ENCODE results near the gene BOLA2B. TPM values are rescaled to one million over a fixed set of nuclear protein-coding genes. Genes with fewer than 3 reads are reported as not detected.
"Not testable (repeated sequence)": the region's sequence is repeated elsewhere in the genome, so short reads cannot be mapped to it uniquely, and the experiment has no call there.

BOLA2B gene
- total RNA-seq: 86.5 to 101 TPM (median 97.5 TPM) in 3 replicates
- long read RNA-seq, transcript BOLA2B-201 (3 exons, 1,012 nt): major isoform, 26 of 28 reads
- long read RNA-seq, partial matches to known transcripts: 0 of 28 reads
- long read RNA-seq, other reads (novel, unspliced or antisense): 1 of 28 reads

- not testable (repeated sequence) for H3K27me3 Mint-ChIP-seq (ENCODE audit: low read depth); H3K4me1 Mint-ChIP-seq (ENCODE audit: low read depth); H3K9me3 Mint-ChIP-seq (ENCODE audit: low read depth); H3K4me3 Mint-ChIP-seq (ENCODE audit: unreplicated experiment); H3K36me3 Mint-ChIP-seq (ENCODE audit: low read depth); H3K27ac Mint-ChIP-seq (ENCODE audit: unreplicated experiment); DNase-seq (ENCODE audit: low spot score)
These were observed at the start of gene BOLA2B, which contains the start of gene SLX1A for GRCh38 chr16:30193615-30194014. TSS of gene BOLA2B (minus strand) at chr16:30193666. CDS start at chr16:30193595, 71 bp downstream. TSS of gene SLX1A (plus strand) at chr16:30193875. CDS start at chr16:30194085, 210 bp downstream.

- H3K27me3 Mint-ChIP-seq (ENCODE audit: low read depth); H3K27ac Mint-ChIP-seq (ENCODE audit: unreplicated experiment); H3K4me1 Mint-ChIP-seq (ENCODE audit: low read depth); H3K4me3 Mint-ChIP-seq (ENCODE audit: unreplicated experiment); H3K36me3 Mint-ChIP-seq (ENCODE audit: low read depth); H3K9me3 Mint-ChIP-seq (ENCODE audit: low read depth): not testable (repeated sequence)
- peak; percentile 80 for DNase-seq (ENCODE audit: low spot score)
These were observed 23.6 kb upstream of the BOLA2B start for GRCh38 chr16:30217082-30217481.

- not testable (repeated sequence) for H3K9me3 Mint-ChIP-seq (ENCODE audit: low read depth); H3K4me3 Mint-ChIP-seq (ENCODE audit: unreplicated experiment); H3K4me1 Mint-ChIP-seq (ENCODE audit: low read depth); H3K27me3 Mint-ChIP-seq (ENCODE audit: low read depth); DNase-seq (ENCODE audit: low spot score); H3K36me3 Mint-ChIP-seq (ENCODE audit: low read depth); H3K27ac Mint-ChIP-seq (ENCODE audit: unreplicated experiment)
These were observed 17.9 kb upstream of the BOLA2B start for GRCh38 chr16:30211414-30211813.

DNA sequence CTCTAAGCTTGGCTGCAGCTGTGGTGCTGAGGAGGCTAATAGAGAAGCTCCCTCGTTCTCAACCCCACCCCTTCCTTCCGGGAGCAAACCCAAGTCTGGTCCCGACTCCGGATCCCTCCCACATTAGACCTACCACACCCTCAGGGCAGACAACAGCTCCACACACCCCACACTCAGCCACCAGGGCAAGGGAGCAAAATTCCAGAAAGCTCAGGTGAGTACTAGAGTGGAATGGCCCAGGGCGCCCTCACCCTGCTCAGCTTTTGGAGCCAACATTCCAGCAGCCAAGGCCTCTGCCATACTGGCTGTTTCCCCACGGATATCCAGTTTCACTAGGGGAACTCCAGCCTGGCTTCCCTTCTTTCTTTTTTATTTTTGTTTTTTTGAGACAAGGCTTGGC is 15.6 kb upstream of the BOLA2B start:
- H3K4me1 Mint-ChIP-seq (ENCODE audit: low read depth); H3K27me3 Mint-ChIP-seq (ENCODE audit: low read depth); H3K9me3 Mint-ChIP-seq (ENCODE audit: low read depth); H3K36me3 Mint-ChIP-seq (ENCODE audit: low read depth); H3K4me3 Mint-ChIP-seq (ENCODE audit: unreplicated experiment); DNase-seq (ENCODE audit: low spot score); H3K27ac Mint-ChIP-seq (ENCODE audit: unreplicated experiment): not testable (repeated sequence)

DNA sequence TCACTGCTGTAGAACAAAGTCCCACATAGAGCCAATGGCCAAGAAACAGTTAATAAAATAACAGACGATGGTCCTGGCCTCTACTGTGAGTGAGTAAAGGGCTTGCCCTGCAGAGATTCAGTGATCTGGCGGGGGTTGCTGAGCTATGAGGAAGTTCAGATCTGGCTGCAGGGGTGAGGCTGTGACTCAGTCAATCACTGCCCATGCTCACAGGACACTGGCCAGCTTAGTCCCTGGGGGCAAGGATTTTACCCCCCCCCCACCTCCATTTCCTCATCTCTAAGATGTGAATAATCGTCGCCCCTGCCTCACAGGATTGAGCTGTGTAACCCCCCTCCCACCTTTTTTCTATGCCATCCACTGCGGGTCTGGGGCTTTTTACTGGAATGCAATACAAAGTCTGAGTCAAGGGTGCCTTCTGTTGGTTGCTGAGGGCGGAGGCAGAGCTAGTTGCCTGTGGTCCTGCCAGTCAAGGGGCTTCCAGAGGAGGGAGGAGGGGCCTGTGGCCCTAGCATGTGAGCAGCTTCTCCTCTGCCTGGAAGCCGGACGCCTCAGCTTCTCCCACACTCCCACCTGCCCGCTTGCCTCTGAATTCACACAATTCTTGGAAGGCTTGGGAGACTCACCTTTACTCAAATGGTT is 13.7 kb upstream of the BOLA2B start:
- H3K4me1 Mint-ChIP-seq (ENCODE audit: low read depth); H3K4me3 Mint-ChIP-seq (ENCODE audit: unreplicated experiment); H3K36me3 Mint-ChIP-seq (ENCODE audit: low read depth); H3K27me3 Mint-ChIP-seq (ENCODE audit: low read depth); DNase-seq (ENCODE audit: low spot score); H3K9me3 Mint-ChIP-seq (ENCODE audit: low read depth): not testable (repeated sequence)
- peak overlapping the region; percentile 88 for H3K27ac Mint-ChIP-seq (ENCODE audit: unreplicated experiment)

GRCh38 chr16:30206252-30206651 is 12.8 kb upstream of the BOLA2B start:
- H3K27me3 Mint-ChIP-seq (ENCODE audit: low read depth); H3K4me1 Mint-ChIP-seq (ENCODE audit: low read depth); H3K9me3 Mint-ChIP-seq (ENCODE audit: low read depth); H3K4me3 Mint-ChIP-seq (ENCODE audit: unreplicated experiment); H3K27ac Mint-ChIP-seq (ENCODE audit: unreplicated experiment); DNase-seq (ENCODE audit: low spot score); H3K36me3 Mint-ChIP-seq (ENCODE audit: low read depth): not testable (repeated sequence)

DNA sequence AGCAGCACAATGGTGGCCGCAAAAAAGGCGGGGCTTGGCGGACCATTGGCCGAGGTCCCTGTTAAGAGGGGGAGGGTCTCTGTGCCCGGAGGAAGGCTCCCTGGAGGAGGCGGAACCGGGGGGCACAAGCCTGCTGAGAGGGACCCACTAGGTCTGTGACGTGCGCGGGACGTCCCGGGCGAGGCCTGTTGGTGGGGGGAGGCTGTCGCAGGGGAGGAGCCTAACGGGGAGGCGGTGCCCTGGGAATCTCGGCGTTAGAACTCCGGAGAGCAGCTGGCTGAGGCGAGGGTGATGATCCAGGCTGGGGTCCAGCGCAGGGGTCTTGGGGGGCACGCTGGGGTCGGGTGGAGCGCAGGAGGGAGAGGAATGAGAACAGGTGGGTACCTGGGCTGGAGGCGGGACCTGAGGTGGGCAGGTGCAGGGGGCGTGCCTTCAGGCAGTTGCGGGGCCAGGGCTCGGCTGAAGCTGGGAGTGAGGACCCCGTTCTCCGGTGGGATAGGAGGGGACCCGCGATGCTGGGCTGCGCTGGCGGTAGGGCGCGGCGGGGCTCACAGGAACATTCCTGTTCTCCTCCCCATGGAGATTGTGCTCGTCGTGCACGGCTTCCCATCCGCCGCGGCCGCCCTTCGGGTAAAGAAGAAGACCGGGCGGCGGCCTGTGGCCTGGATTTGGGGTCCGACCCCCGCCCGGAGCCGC is 12.2 kb upstream of the BOLA2B start:
- not testable (repeated sequence) for H3K36me3 Mint-ChIP-seq (ENCODE audit: low read depth); H3K4me3 Mint-ChIP-seq (ENCODE audit: unreplicated experiment); H3K27me3 Mint-ChIP-seq (ENCODE audit: low read depth); H3K9me3 Mint-ChIP-seq (ENCODE audit: low read depth); H3K27ac Mint-ChIP-seq (ENCODE audit: unreplicated experiment); H3K4me1 Mint-ChIP-seq (ENCODE audit: low read depth); DNase-seq (ENCODE audit: low spot score)

- not testable (repeated sequence) for DNase-seq (ENCODE audit: low spot score); H3K27me3 Mint-ChIP-seq (ENCODE audit: low read depth); H3K36me3 Mint-ChIP-seq (ENCODE audit: low read depth); H3K27ac Mint-ChIP-seq (ENCODE audit: unreplicated experiment); H3K4me1 Mint-ChIP-seq (ENCODE audit: low read depth); H3K9me3 Mint-ChIP-seq (ENCODE audit: low read depth); H3K4me3 Mint-ChIP-seq (ENCODE audit: unreplicated experiment)
These were observed 6.3 kb upstream of the BOLA2B start for GRCh38 chr16:30199608-30200343.

DNA sequence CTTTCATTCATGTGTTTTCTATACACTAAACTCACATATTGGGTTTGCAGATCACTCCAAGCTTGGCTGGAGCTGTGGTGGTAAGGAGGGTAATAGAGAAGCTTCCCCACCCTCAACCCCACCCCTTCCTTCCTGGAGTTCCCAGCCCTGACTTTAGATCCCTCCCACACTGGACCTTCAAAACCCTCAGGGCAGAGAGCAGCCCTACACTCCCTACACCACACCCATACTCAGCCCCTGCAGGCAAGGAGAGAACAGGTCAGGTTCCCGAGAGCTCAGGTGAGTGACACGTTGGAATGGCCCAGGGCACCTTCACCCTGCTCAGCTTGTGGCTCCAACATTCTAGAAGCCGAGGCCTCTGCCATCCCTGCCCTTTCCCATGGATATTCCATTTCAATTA is 5.6 kb upstream of the BOLA2B start, which contains the start of gene SULT1A3:
TSS of gene SULT1A3 (plus strand) at position 207 of the 400 bp plus-strand sequence. CDS start 1,474 bp downstream, outside the sequence.
- H3K4me1 Mint-ChIP-seq (ENCODE audit: low read depth); H3K36me3 Mint-ChIP-seq (ENCODE audit: low read depth); H3K27me3 Mint-ChIP-seq (ENCODE audit: low read depth); H3K4me3 Mint-ChIP-seq (ENCODE audit: unreplicated experiment); H3K27ac Mint-ChIP-seq (ENCODE audit: unreplicated experiment); H3K9me3 Mint-ChIP-seq (ENCODE audit: low read depth); DNase-seq (ENCODE audit: low spot score): not testable (repeated sequence)

DNA sequence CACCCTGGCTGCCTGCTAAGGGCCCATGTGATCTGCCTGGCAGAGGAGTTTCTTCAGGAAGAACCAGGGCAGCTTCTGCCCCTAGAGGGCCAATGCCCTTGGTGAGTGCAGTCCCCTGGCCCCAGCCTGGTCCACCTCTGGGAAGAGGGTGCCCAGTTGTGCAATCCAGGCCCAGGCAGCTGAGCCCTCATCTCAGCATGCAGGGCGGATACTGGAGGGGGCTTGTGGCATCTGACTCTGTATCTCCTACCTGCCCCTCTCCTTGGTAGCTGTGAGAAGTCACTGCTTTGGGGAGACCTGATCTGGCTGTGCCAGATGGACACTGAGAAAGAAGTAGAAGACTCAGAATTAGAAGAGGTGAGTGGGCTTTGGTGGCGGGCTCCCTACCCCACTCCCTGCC is 3.5 kb upstream of the BOLA2B start:
- DNase-seq (ENCODE audit: low spot score): peak; percentile 21
- not testable (repeated sequence) for H3K4me1 Mint-ChIP-seq (ENCODE audit: low read depth); H3K9me3 Mint-ChIP-seq (ENCODE audit: low read depth); H3K4me3 Mint-ChIP-seq (ENCODE audit: unreplicated experiment); H3K27ac Mint-ChIP-seq (ENCODE audit: unreplicated experiment); H3K36me3 Mint-ChIP-seq (ENCODE audit: low read depth); H3K27me3 Mint-ChIP-seq (ENCODE audit: low read depth)

DNA sequence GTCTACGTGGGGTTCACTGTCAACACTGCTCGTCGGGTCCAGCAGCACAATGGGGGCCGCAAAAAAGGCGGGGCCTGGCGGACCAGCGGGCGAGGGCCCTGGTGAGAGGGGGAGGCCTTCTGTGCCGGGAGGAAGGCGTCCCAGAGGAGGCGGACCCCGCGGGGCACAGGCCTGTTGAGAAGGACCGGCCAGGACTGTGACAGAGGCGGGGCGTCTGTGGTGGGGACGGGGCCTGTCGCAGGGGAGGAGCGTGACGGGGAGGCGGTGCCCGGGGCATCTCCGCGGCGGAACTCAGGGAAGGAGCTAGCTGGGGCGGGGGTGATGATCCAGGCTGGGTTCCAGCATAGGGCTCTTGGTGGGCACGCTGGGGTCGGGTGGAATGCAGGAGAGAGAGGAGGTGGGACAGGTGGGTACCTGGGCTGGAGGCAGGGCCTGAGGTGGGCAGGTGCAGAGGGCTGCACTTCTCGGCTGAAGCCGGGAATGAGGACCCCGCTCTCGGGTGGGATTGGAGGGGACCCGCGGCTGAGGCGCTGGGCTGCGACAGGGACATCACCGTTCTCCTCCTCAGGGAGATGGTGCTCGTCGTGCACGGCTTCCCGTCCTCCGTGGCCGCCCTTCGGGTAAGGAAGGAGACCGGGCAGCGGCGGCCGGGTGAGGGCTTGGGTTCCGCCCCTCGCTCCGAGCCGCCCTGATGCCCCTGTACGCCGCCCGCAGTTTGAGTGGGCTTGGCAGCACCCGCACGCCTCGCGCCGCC is 883 bp upstream of the BOLA2B start:
- H3K9me3 Mint-ChIP-seq (ENCODE audit: low read depth); H3K4me3 Mint-ChIP-seq (ENCODE audit: unreplicated experiment); H3K4me1 Mint-ChIP-seq (ENCODE audit: low read depth); H3K27ac Mint-ChIP-seq (ENCODE audit: unreplicated experiment); H3K36me3 Mint-ChIP-seq (ENCODE audit: low read depth); H3K27me3 Mint-ChIP-seq (ENCODE audit: low read depth): not testable (repeated sequence)
- DNase-seq (ENCODE audit: low spot score): peak; percentile 59

DNA sequence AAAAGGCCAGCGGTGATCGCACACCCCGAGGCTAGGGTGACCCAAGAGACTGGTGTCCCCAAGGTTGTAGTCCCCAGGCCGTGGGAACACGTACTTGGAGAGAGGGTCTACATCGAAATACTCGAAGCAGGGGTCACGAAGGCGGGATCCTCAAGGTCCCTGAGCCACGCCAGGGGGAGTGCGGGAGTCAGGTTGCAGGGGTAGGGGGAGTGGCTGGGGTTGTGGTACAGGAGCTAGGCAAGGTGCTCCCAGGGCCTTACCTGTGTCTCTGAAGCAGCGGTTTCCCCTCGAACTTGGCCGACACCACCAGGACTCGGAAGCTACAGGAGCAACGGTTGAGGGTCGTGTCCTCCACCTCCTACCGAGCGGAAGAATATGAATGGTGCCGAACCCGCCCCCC is 368 bp downstream of the BOLA2B start:
- DNase-seq (ENCODE audit: low spot score); H3K4me3 Mint-ChIP-seq (ENCODE audit: unreplicated experiment); H3K9me3 Mint-ChIP-seq (ENCODE audit: low read depth); H3K27me3 Mint-ChIP-seq (ENCODE audit: low read depth); H3K36me3 Mint-ChIP-seq (ENCODE audit: low read depth); H3K27ac Mint-ChIP-seq (ENCODE audit: unreplicated experiment); H3K4me1 Mint-ChIP-seq (ENCODE audit: low read depth): not testable (repeated sequence)

Data from chondrocyte (in vitro differentiated cells).